Measurements from ENCODE around the gene NCF1. TPM values are rescaled to one million over a fixed set of nuclear protein-coding genes. Genes with fewer than 3 reads are reported as not detected.
A peak's percentile ranks its signal among the peaks of the same experiment; 100 is the strongest.
"Not testable (repeated sequence)": the region's sequence is repeated elsewhere in the genome, so short reads cannot be mapped to it uniquely, and the experiment has no call there.

NCF1 gene
- total RNA-seq, 1 experiment from 2014 or later, result not detected

DNA sequence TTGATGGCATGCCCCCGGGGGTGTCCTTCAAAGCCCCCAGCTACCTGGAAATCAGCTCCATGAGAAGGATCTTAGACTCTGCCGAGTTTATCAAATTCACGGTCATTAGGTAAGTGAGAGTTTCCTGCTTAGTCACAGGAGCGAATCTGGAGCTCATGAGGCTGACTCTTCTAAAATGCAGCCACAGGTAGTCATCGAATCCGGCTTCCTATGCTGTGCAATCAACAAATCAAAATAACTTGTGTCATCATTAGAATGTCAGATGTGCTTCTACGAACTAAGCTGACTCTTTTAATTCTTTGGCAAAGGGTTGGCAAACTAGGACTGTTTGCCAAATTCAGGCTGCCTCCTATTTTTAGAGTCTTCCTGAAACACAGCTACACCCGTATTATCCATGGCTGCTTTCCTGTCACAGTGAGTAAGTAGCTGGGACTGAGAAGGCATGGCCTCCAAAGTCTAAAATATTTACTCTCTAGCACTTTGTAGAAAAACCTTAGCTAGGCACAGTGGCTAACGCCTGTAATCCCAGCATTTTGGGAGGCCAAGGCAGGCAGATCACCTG lies 19.8 kb upstream of the NCF1 start:
- H3K4me3 Mint-ChIP-seq (ENCODE audit: unreplicated experiment); H3K36me3 Mint-ChIP-seq (ENCODE audit: insufficient read depth, unreplicated experiment); CTCF ChIA-PET; H3K27ac Mint-ChIP-seq (ENCODE audit: low read depth, unreplicated experiment); H3K4me1 Mint-ChIP-seq (ENCODE audit: insufficient read depth, unreplicated experiment); H3K9me3 Mint-ChIP-seq (ENCODE audit: unreplicated experiment); POLR2A ChIA-PET; H3K27me3 Mint-ChIP-seq (ENCODE audit: insufficient read depth, unreplicated experiment); BruUV-seq (replicated peaks); DNase-seq (ENCODE audit: unreplicated experiment); intact Hi-C loops (cut with micrococcal nuclease): not testable (repeated sequence)

GRCh38 chr7:74756673-74757072 lies 17.1 kb upstream of the NCF1 start:
- H3K4me3 Mint-ChIP-seq (ENCODE audit: unreplicated experiment); POLR2A ChIA-PET; CTCF ChIA-PET; H3K27ac Mint-ChIP-seq (ENCODE audit: low read depth, unreplicated experiment); H3K27me3 Mint-ChIP-seq (ENCODE audit: insufficient read depth, unreplicated experiment); DNase-seq (ENCODE audit: unreplicated experiment); H3K36me3 Mint-ChIP-seq (ENCODE audit: insufficient read depth, unreplicated experiment); H3K9me3 Mint-ChIP-seq (ENCODE audit: unreplicated experiment); H3K4me1 Mint-ChIP-seq (ENCODE audit: insufficient read depth, unreplicated experiment); intact Hi-C loops (cut with micrococcal nuclease); BruUV-seq (replicated peaks): not testable (repeated sequence)

GRCh38 chr7:74758268-74758667 lies 15.5 kb upstream of the NCF1 start:
- H3K4me3 Mint-ChIP-seq (ENCODE audit: unreplicated experiment); DNase-seq (ENCODE audit: unreplicated experiment); CTCF ChIA-PET; H3K9me3 Mint-ChIP-seq (ENCODE audit: unreplicated experiment); BruUV-seq (replicated peaks); POLR2A ChIA-PET; H3K27me3 Mint-ChIP-seq (ENCODE audit: insufficient read depth, unreplicated experiment); H3K27ac Mint-ChIP-seq (ENCODE audit: low read depth, unreplicated experiment); intact Hi-C loops (cut with micrococcal nuclease); H3K36me3 Mint-ChIP-seq (ENCODE audit: insufficient read depth, unreplicated experiment); H3K4me1 Mint-ChIP-seq (ENCODE audit: insufficient read depth, unreplicated experiment): not testable (repeated sequence)

DNA sequence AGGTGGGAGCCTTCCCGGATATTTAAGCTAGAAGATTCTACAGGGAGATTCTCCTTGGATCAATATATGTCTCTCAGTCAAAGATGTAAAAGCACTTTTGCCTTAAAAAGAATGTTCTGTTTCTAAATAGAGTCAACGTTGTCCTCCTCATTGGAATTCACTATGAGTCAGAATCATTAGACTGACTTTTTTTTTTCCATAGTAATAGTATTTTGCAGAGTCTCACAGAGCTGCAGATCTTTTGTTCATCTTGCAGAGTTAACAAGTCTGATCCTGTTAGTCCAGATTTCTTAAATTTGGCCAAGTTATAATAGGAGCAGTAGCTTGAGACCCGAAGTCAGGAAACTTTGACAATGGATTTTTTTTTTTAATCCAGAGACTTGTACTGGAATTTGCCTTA lies 14.8 kb upstream of the NCF1 start:
- H3K9me3 Mint-ChIP-seq (ENCODE audit: unreplicated experiment); intact Hi-C loops (cut with micrococcal nuclease); DNase-seq (ENCODE audit: unreplicated experiment); H3K36me3 Mint-ChIP-seq (ENCODE audit: insufficient read depth, unreplicated experiment); POLR2A ChIA-PET; BruUV-seq (replicated peaks); H3K27me3 Mint-ChIP-seq (ENCODE audit: insufficient read depth, unreplicated experiment); H3K27ac Mint-ChIP-seq (ENCODE audit: low read depth, unreplicated experiment); CTCF ChIA-PET; H3K4me3 Mint-ChIP-seq (ENCODE audit: unreplicated experiment); H3K4me1 Mint-ChIP-seq (ENCODE audit: insufficient read depth, unreplicated experiment): not testable (repeated sequence)

DNA sequence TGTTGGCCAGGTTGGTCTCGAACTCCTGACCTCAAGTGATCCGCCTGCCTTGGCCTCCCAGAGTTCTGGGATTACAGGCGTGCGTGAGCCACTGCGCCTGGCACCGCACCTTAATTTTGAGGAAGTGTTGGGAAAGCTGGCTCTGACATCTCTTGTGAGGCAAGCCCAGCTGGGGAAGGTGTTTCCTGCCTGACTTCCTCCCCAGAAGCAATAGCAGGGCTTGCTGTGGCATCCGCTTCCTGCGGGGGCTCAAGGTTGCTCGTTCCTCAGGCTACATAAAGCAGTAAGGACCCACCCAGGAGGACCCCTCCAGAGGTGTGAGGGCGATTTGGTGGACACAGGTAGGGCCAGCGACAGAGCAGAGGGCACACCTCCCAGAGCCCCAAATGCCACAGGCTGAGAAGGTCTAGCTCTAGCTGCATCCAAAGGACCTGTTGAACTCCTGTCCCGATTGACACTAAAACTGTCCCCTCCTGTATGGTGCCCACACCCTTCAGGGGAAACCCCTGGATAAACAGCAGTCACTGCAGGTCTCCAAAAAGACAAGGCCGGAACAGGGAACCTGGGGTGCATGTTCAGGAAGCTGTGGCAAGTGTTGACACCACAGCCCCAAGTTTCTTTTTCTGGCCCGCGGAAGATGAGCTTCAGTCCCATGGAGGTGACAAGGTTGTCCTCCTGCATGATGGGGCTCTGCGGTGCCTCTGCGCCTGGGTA lies 8.4 kb upstream of the NCF1 start:
- CTCF ChIA-PET; H3K9me3 Mint-ChIP-seq (ENCODE audit: unreplicated experiment); H3K36me3 Mint-ChIP-seq (ENCODE audit: insufficient read depth, unreplicated experiment); POLR2A ChIA-PET; H3K27me3 Mint-ChIP-seq (ENCODE audit: insufficient read depth, unreplicated experiment); H3K4me1 Mint-ChIP-seq (ENCODE audit: insufficient read depth, unreplicated experiment); DNase-seq (ENCODE audit: unreplicated experiment); H3K4me3 Mint-ChIP-seq (ENCODE audit: unreplicated experiment); H3K27ac Mint-ChIP-seq (ENCODE audit: low read depth, unreplicated experiment); intact Hi-C loops (cut with micrococcal nuclease): not testable (repeated sequence)
- BruUV-seq (replicated peaks), result TSS peak; percentile 33

DNA sequence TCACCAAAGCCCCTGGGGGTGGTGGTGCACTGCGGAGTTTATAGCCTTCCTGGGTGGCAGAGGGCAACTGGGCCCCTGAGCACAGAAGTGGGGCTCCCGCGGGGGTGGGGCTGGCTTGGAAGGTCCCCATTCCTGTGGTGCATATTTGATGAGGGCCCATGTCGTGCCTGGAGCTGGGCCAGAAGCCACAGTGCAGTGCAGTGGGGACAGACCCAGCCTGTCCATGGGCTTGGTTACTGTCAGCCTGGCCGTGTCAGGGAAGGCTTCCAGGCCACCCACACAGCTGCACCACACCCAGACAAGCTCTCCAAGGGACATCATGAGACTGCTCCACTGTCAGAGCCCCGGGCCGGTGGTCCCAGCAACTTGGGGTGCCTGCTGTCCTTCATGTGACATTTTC lies 7.3 kb upstream of the NCF1 start:
- BruUV-seq (replicated peaks); POLR2A ChIA-PET; H3K36me3 Mint-ChIP-seq (ENCODE audit: insufficient read depth, unreplicated experiment); H3K4me3 Mint-ChIP-seq (ENCODE audit: unreplicated experiment); CTCF ChIA-PET; H3K4me1 Mint-ChIP-seq (ENCODE audit: insufficient read depth, unreplicated experiment); H3K9me3 Mint-ChIP-seq (ENCODE audit: unreplicated experiment); DNase-seq (ENCODE audit: unreplicated experiment); intact Hi-C loops (cut with micrococcal nuclease); H3K27ac Mint-ChIP-seq (ENCODE audit: low read depth, unreplicated experiment); H3K27me3 Mint-ChIP-seq (ENCODE audit: insufficient read depth, unreplicated experiment): not testable (repeated sequence)

- H3K4me1 Mint-ChIP-seq (ENCODE audit: insufficient read depth, unreplicated experiment); POLR2A ChIA-PET; H3K27me3 Mint-ChIP-seq (ENCODE audit: insufficient read depth, unreplicated experiment); H3K27ac Mint-ChIP-seq (ENCODE audit: low read depth, unreplicated experiment); BruUV-seq (replicated peaks); H3K36me3 Mint-ChIP-seq (ENCODE audit: insufficient read depth, unreplicated experiment); H3K9me3 Mint-ChIP-seq (ENCODE audit: unreplicated experiment); intact Hi-C loops (cut with micrococcal nuclease); H3K4me3 Mint-ChIP-seq (ENCODE audit: unreplicated experiment); CTCF ChIA-PET; DNase-seq (ENCODE audit: unreplicated experiment): not testable (repeated sequence)
Observed at GRCh38 chr7:74766991-74767390, 6.8 kb upstream of the NCF1 start.

DNA sequence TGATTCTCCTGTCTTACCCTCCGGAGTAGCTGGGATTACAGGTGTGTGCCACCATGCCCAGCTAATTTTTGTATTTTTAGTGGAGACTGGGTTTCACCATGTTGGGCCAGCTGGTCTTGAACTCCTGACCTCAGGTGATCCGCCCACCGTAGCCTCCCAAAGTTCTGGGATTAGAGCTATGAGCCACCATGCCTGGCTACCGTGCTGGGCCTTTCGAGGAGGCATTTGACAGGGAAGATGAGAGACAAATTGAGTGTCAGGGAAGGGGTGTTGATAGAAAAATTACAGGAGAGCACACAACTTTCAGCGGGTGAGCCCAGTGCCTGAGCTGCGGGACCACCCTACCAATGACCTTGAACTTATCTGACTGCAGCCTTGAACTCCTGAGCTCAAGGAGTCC lies 3.7 kb upstream of the NCF1 start:
- H3K4me1 Mint-ChIP-seq (ENCODE audit: insufficient read depth, unreplicated experiment); BruUV-seq (replicated peaks); CTCF ChIA-PET; H3K36me3 Mint-ChIP-seq (ENCODE audit: insufficient read depth, unreplicated experiment); H3K27ac Mint-ChIP-seq (ENCODE audit: low read depth, unreplicated experiment); H3K4me3 Mint-ChIP-seq (ENCODE audit: unreplicated experiment); intact Hi-C loops (cut with micrococcal nuclease); DNase-seq (ENCODE audit: unreplicated experiment); POLR2A ChIA-PET; H3K27me3 Mint-ChIP-seq (ENCODE audit: insufficient read depth, unreplicated experiment); H3K9me3 Mint-ChIP-seq (ENCODE audit: unreplicated experiment): not testable (repeated sequence)

DNA sequence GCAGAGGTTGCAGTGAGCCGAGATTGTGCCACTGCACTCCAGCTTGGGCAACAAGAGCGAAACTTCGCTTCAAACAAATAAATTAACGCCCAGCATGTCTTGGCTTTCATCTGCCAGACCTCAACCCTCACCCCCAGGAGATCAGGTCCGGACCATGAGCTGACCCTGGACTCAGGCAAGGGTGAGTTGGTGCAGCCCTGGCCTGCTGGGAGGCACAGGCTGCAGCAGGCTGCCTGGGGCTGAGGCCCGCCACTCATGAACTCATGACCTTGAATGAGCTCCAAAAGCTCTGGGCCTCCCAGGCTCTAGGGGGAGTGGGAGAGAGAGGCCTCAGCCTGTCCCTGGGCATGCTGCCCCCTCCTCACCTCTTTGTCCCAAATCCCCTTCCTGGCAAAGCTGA lies 1.7 kb upstream of the NCF1 start:
- CTCF ChIA-PET; H3K9me3 Mint-ChIP-seq (ENCODE audit: unreplicated experiment); H3K4me3 Mint-ChIP-seq (ENCODE audit: unreplicated experiment); H3K4me1 Mint-ChIP-seq (ENCODE audit: insufficient read depth, unreplicated experiment); BruUV-seq (replicated peaks); DNase-seq (ENCODE audit: unreplicated experiment); H3K27me3 Mint-ChIP-seq (ENCODE audit: insufficient read depth, unreplicated experiment); POLR2A ChIA-PET; intact Hi-C loops (cut with micrococcal nuclease); H3K36me3 Mint-ChIP-seq (ENCODE audit: insufficient read depth, unreplicated experiment); H3K27ac Mint-ChIP-seq (ENCODE audit: low read depth, unreplicated experiment): not testable (repeated sequence)

DNA sequence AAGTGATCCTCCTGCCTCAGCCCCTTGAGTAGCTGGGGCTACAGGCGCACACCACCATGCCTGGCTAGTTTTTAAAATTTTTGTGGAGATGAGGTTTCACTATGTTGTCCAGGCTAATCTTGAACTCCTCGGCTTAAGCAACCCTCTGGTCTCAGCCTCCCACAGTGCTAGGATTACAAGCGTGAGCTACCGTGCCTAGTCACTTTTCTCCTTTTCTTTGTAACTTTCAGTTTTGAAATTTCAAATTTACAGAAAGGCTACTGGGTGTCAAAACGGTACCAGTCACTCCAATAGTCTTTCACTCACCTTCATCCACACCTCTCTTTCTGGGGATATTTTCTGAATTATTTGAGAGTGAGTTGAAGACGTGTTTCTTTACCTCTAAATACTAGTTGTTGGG lies 1.3 kb downstream of the NCF1 start:
- intact Hi-C loops (cut with micrococcal nuclease); H3K36me3 Mint-ChIP-seq (ENCODE audit: insufficient read depth, unreplicated experiment); H3K9me3 Mint-ChIP-seq (ENCODE audit: unreplicated experiment); CTCF ChIA-PET; POLR2A ChIA-PET; H3K4me1 Mint-ChIP-seq (ENCODE audit: insufficient read depth, unreplicated experiment); H3K27ac Mint-ChIP-seq (ENCODE audit: low read depth, unreplicated experiment); BruUV-seq (replicated peaks); H3K4me3 Mint-ChIP-seq (ENCODE audit: unreplicated experiment); DNase-seq (ENCODE audit: unreplicated experiment); H3K27me3 Mint-ChIP-seq (ENCODE audit: insufficient read depth, unreplicated experiment): not testable (repeated sequence)

All from MCF 10A (cell line).